Measurements from ENCODE around the gene ARHGEF7. TPM values are rescaled to one million over a fixed set of nuclear protein-coding genes. Genes with fewer than 3 reads are reported as not detected.

ARHGEF7 gene
- total RNA-seq, 1 donor from 2014 or later = 63.2 TPM

DNA sequence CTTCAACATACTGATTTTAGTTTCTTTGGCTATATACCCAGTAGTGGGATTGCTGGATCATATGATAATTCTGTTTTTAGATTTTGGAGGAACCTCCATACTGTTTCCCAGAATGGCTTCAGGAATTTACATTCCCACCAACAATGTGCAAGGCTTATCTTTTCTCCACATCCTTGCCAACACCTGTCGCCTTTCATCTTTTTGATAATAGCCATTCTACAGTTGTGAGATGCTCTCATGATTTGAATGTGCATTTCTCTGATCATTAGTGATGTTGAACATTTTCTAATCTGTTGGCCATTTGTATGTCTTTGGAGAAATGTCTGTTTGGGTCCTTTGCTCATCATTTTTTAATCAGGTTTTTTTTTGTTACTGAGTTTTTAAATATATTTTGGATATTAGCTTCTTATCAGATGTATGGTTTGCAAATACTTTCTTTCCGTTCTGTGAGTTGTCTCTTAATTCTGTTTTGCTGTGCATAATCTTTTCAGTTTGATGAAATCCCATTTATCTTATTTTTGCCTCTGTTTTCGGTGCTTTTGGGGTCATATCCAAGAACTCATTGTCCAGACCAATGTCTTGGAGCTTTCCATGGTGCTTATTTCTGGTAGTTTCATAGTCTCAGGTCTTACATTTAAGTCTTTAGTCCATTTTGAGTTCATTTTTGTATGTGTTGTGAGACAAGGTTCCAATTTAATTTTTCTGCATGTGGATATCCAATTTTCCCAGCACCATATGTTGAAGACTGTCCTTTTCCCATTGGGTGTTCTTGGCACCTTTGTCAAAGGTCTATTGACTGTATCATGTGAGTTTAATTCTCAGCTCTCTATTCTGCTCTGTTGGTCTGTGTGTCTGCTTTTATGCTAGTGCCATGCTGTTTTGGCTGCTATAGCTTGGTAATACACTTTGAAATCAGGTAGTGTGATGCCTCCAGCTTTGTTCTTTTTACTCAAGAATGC lies 44.5 kb downstream of the ARHGEF7 start:
- Histone ChIP-seq H3K9me3 (no peaks in the 10 kb centered on the region), H3K27me3 (no peaks in the 10 kb centered on the region), H3K4me3 (no peak overlapping the region), H3K36me3 (peaks cover 6% of the 10 kb centered on the region), H3K4me1 (peaks cover 16% of the 10 kb centered on the region), H3K27ac (no peak overlapping the region)
- intact Hi-C loops (cut with DNase I) = no loop called here
- no peak for ATAC-seq
- TF ChIP-seq, protein P1, sequence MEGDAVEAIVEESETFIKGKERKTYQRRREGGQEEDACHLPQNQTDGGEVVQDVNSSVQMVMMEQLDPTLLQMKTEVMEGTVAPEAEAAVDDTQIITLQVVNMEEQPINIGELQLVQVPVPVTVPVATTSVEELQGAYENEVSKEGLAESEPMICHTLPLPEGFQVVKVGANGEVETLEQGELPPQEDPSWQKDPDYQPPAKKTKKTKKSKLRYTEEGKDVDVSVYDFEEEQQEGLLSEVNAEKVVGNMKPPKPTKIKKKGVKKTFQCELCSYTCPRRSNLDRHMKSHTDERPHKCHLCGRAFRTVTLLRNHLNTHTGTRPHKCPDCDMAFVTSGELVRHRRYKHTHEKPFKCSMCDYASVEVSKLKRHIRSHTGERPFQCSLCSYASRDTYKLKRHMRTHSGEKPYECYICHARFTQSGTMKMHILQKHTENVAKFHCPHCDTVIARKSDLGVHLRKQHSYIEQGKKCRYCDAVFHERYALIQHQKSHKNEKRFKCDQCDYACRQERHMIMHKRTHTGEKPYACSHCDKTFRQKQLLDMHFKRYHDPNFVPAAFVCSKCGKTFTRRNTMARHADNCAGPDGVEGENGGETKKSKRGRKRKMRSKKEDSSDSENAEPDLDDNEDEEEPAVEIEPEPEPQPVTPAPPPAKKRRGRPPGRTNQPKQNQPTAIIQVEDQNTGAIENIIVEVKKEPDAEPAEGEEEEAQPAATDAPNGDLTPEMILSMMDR (IDR thresholded peaks at IDR 0.05) = no peak
- DNase-seq = no peak

DNA sequence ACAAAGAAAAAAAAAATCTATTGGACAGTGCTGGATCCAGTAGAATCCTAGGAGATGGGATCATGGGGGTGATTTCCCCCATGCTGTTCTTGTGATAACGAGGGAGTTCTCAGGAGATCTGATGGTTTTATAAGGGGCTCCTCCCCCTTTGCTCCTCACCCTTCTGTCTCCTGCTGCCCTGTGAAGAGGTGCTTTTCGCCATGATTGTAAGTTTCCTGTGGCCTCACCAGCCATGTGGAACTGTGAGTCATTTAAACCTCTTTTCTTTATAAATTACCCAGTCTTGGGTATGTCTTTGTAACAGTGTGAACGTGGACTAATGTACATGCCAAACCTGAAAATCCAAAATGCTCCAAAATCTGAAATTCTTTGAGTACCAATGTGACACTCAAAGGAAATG lies 45.5 kb downstream of the ARHGEF7 start:
- H3K36me3 ChIP-seq = peaks cover 6% of the 10 kb centered on the region
- intact Hi-C loops (cut with DNase I) = no loop called here
- H3K27ac ChIP-seq = no peak overlapping the region
- no peak overlapping the region for H3K4me3 ChIP-seq
- TF ChIP-seq, protein P1 (IDR thresholded peaks at IDR 0.05) = no peak
- H3K27me3 ChIP-seq = no peaks in the 10 kb centered on the region
- no peaks in the 10 kb centered on the region for H3K9me3 ChIP-seq
- no peak for DNase-seq
- peaks cover 7% of the 10 kb centered on the region for H3K4me1 ChIP-seq
- ATAC-seq = no peak

DNA sequence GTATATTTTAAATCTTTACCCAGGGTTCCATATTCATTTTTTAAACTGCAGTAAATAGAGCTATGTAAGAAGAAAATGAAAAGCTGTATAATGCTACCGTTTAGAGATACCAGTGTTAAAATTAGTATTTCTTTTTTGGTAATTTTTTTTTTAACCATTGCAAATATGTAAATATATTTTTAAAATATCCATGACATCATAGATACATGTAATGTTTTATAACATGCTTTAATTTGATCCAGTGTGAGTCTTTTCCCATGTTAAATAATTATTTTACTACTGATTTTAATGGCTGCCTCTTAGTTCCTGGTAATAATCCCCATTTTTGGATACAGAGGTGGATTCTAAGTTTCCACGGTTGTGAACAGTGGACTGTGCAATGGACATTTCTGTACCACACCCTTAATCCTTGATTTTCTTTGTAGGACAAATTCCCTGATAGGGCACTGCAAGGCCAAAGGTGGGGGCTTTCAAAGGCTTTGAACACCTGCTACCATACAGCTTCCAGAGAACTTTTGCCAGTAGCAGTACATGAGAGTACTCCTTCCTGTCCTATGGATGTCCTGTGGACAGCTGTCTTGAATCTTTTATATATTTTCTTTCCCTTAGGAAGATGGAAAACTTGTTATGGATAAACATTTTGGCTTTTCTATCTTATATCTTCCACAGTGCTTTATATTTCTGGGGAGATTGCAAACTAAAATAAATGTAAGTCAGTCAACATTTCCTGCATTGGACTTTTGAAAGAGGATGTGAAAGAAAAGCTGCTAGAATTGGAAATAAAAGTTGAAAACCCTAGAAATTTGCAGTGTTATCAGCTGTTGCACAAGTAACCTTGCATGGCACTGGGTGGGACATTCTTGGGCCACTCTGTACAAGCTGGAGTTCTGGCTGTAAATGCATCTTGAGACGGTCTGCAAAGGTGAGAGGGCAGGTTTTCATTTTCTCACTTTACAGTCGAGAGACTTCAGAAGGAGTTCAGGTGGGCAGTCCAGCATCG lies 46.8 kb downstream of the ARHGEF7 start:
- Histone ChIP-seq H3K36me3 (peaks cover 6% of the 10 kb centered on the region), H3K9me3 (no peaks in the 10 kb centered on the region), H3K4me3 (no peak overlapping the region), H3K27ac (no peak overlapping the region), H3K4me1 (peaks cover 12% of the 10 kb centered on the region), H3K27me3 (no peaks in the 10 kb centered on the region)
- intact Hi-C loops (cut with DNase I) = no loop called here
- ATAC-seq = no peak
- TF ChIP-seq, protein P1 (IDR thresholded peaks at IDR 0.05) = no peak
- DNase-seq = no peak

DNA sequence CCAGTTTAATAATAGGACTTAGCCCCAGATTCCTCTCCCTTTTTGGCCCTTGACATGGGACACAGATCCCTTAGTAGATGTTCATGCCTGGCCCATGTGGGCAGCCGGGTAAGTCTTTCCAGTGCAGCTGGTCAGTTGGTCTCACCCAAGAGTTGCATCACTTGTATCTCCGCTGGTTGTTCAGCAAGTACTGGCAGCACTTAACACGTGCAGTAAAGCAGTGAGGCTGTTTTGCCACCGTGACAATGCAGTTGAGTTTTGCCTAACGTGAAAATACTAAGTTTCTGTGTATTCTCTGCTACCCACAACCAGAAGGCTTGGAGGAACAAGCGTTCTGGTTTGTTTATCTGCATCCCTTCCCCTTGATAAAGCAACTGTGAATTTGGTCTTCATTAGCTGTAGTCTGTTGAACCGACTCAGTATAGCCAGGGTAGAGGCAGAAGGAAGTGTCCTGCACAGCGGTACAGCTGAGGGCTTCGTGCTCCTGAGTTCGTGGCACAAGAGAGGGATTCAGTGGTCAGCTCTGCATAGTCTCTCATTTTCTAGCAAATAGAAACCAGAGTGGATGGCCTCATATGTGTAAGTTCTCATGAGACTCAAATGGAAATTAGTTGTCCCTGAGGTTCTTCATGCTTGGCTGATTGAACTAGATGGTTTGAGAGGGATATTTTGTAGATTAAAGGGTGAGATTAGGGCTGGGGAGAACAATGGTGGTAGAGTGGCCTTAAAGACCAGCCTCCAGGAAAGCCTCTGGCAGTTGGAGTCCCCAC lies 50.3 kb downstream of the ARHGEF7 start:
- Histone ChIP-seq H3K27me3 (no peaks in the 10 kb centered on the region), H3K36me3 (no peaks in the 10 kb centered on the region), H3K4me3 (no peak overlapping the region), H3K4me1 (peaks cover 19% of the 10 kb centered on the region), H3K27ac (no peak overlapping the region), H3K9me3 (no peaks in the 10 kb centered on the region)
- DNase-seq (no peak), ATAC-seq (no peak)
- TF ChIP-seq, protein P1 (IDR thresholded peaks at IDR 0.05) = no peak
- intact Hi-C loops (cut with DNase I) = no loop called here
